Activated effector memory CD4-positive, alpha-beta T cell treated with anti-CD3 and anti-CD28 coated beads, Interleukin-2, amount 50 U/mL, for 16 hours (primary cell): ENCODE measurements around the gene KCNJ1.

ENCODE experiments used
- DNase-seq: peaks from one replicate; pipeline ENCODE4 v3.0.0-alpha.2; 2020

KCNJ1 gene

GRCh38 chr11:128901653-128902514, 34.8 kb upstream of the KCNJ1 start:
- DNase-seq, result no peak

- no peak for DNase-seq
Measured at GRCh38 chr11:128900468-128900867, 33.4 kb upstream of the KCNJ1 start.

GRCh38 chr11:128898580-128899344, 31.7 kb upstream of the KCNJ1 start:
- no peak for DNase-seq

GRCh38 chr11:128897826-128898225, 30.7 kb upstream of the KCNJ1 start:
- no peak for DNase-seq

GRCh38 chr11:128896356-128896755, 29.3 kb upstream of the KCNJ1 start:
- no peak for DNase-seq

- no peak for DNase-seq
Measured at GRCh38 chr11:128895526-128895925, 28.4 kb upstream of the KCNJ1 start.

GRCh38 chr11:128894685-128895084, 27.6 kb upstream of the KCNJ1 start:
- DNase-seq, result no peak

GRCh38 chr11:128894286-128894681, 27.2 kb upstream of the KCNJ1 start:
- DNase-seq, result no peak

GRCh38 chr11:128893578-128894285, 26.6 kb upstream of the KCNJ1 start:
- no peak for DNase-seq

- DNase-seq, result no peak
Measured at GRCh38 chr11:128892866-128893565, 25.9 kb upstream of the KCNJ1 start.

GRCh38 chr11:128891913-128892398, 24.9 kb upstream of the KCNJ1 start:
- no peak for DNase-seq

- no peak for DNase-seq
Measured at GRCh38 chr11:128890543-128891368, 23.7 kb upstream of the KCNJ1 start, which contains the start of gene KCNJ5. KCNJ5 (plus strand) TSS chr11:128891356; CDS start chr11:128911274, 19,918 bp downstream.

GRCh38 chr11:128890216-128890542, 23.1 kb upstream of the KCNJ1 start:
- no peak for DNase-seq

GRCh38 chr11:128889657-128890213, 22.6 kb upstream of the KCNJ1 start:
- no peak for DNase-seq

- DNase-seq, result no peak
Measured at GRCh38 chr11:128888034-128888985, 21.2 kb upstream of the KCNJ1 start.

- DNase-seq, result no peak
Measured at GRCh38 chr11:128886406-128887124, 19.5 kb upstream of the KCNJ1 start.

GRCh38 chr11:128884703-128885338, 17.7 kb upstream of the KCNJ1 start:
- peak; percentile 76 for DNase-seq

- no peak for DNase-seq
Measured at GRCh38 chr11:128884054-128884453, 17.0 kb upstream of the KCNJ1 start.

GRCh38 chr11:128882451-128882850, 15.4 kb upstream of the KCNJ1 start:
- no peak for DNase-seq
